ENCODE results near the gene GBE1.
A peak's percentile ranks its signal among the peaks of the same experiment; 100 is the strongest.
"Not testable (repeated sequence)": the region's sequence is repeated elsewhere in the genome, so short reads cannot be mapped to it uniquely, and the experiment has no call there.

Gene GBE1

DNA sequence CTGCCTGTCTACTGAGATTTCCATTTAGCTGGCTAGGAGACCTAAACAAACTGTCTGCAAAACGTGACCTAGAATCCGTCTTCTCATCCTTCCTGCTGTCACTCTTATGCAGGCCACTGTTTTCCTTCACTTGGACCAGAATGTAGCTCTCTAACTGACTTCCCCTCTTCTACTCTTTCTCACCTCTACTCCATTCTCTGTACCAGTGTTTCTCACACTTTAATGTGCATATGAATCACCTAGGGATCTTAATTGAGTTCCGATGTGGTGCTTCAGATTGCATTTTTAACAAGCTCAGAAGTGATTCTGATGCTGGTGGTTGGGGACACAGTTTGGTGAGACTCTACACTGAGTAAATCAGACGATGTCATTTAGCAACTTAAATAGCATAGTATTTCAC is 1.6 kb upstream of the GBE1 start:
- in situ Hi-C loops (cut with HindIII; ENCODE audit: low pct_ligation_motif_present, low sequenced_read_pairs) = no loop called here
- Histone ChIP-seq H3K36me3 (replicated peaks) (no peaks in the 10 kb centered on the region), H3K27me3 (replicated peaks) (no peaks in the 10 kb centered on the region), H3K27ac (no peak overlapping the region), H3K4me3 (ENCODE audit: low read depth, low read length) (no peak overlapping the region)
- TF ChIP-seq, protein P1, sequence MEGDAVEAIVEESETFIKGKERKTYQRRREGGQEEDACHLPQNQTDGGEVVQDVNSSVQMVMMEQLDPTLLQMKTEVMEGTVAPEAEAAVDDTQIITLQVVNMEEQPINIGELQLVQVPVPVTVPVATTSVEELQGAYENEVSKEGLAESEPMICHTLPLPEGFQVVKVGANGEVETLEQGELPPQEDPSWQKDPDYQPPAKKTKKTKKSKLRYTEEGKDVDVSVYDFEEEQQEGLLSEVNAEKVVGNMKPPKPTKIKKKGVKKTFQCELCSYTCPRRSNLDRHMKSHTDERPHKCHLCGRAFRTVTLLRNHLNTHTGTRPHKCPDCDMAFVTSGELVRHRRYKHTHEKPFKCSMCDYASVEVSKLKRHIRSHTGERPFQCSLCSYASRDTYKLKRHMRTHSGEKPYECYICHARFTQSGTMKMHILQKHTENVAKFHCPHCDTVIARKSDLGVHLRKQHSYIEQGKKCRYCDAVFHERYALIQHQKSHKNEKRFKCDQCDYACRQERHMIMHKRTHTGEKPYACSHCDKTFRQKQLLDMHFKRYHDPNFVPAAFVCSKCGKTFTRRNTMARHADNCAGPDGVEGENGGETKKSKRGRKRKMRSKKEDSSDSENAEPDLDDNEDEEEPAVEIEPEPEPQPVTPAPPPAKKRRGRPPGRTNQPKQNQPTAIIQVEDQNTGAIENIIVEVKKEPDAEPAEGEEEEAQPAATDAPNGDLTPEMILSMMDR (IDR thresholded peaks at IDR 0.05; ENCODE audit: low read depth, low read length, missing control alignments) = no peak
- no peak for DNase-seq

GRCh38 chr3:81761904-81762580 is 597 bp upstream of the GBE1 start:
- no peak for DNase-seq
- H3K27me3 ChIP-seq (replicated peaks) = no peaks in the 10 kb centered on the region
- H3K4me3 ChIP-seq (ENCODE audit: low read depth, low read length) = peak overlapping the region; percentile 76
- H3K36me3 ChIP-seq (replicated peaks) = no peaks in the 10 kb centered on the region
- TF ChIP-seq, protein P1 (IDR thresholded peaks at IDR 0.05; ENCODE audit: low read depth, low read length, missing control alignments) = no peak
- H3K27ac ChIP-seq = peak overlapping the region; percentile 94
- in situ Hi-C loops (cut with HindIII; ENCODE audit: low pct_ligation_motif_present, low sequenced_read_pairs) = no loop called here

- in situ Hi-C loops (cut with HindIII; ENCODE audit: low pct_ligation_motif_present, low sequenced_read_pairs) = no loop called here
- TF ChIP-seq, protein P1 (IDR thresholded peaks at IDR 0.05; ENCODE audit: low read depth, low read length, missing control alignments) = no peak
- Histone ChIP-seq H3K4me3 (ENCODE audit: low read depth, low read length) (peak overlapping the region; percentile 76), H3K27ac (peak overlapping the region; percentile 94), H3K27me3 (replicated peaks) (no peaks in the 10 kb centered on the region), H3K36me3 (replicated peaks) (no peaks in the 10 kb centered on the region)
- DNase-seq = no peak
These were observed 1.2 kb downstream of the GBE1 start for GRCh38 chr3:81760215-81760614.

DNA sequence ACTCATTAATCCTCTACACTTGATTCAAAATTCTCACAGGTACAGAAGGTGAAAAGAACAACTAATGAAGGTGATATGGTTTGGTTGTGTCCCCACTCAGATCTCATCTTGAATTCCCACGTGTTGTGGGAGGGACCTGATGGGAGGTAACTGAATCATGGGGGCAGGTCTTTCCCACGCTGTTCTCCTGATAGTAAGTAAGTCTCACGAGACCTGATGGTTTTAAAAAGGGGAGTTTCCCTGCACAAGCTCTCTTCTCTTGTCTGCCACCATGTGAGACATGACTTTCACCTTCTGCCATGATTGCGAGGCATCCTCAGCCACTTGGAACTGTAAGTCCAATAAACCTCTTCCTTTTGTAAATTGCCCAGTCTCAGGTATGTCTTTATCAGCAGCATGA is 2.7 kb downstream of the GBE1 start:
- H3K27ac ChIP-seq; in situ Hi-C loops (cut with HindIII; ENCODE audit: low pct_ligation_motif_present, low sequenced_read_pairs); H3K36me3 ChIP-seq (replicated peaks); DNase-seq; H3K27me3 ChIP-seq (replicated peaks); H3K4me3 ChIP-seq (ENCODE audit: low read depth, low read length): not testable (repeated sequence)

DNA sequence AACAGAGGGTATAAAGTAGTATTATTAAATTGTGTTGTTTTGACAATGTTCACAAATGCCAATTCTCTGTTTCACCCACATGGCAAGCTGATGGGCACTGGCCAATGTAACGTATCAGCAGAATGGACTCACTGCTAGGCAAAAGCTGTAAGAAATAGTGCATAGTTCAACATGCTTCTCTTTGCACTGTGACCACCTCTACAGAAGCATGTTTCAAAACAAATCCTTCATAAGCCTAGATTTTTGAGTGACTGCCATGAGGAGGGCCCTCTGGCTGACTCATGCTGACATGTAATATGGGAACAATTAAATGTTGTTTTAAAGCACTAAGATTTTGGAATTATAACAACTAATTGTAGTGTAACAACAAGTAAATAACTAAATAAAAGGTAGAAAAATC is 3.2 kb downstream of the GBE1 start:
- Histone ChIP-seq H3K4me3 (ENCODE audit: low read depth, low read length) (no peak overlapping the region), H3K27me3 (replicated peaks) (no peaks in the 10 kb centered on the region), H3K36me3 (replicated peaks) (no peaks in the 10 kb centered on the region), H3K27ac (no peak overlapping the region)
- peak; percentile 51 for DNase-seq
- TF ChIP-seq, protein P1 (IDR thresholded peaks at IDR 0.05; ENCODE audit: low read depth, low read length, missing control alignments) = no peak
- in situ Hi-C loops (cut with HindIII; ENCODE audit: low pct_ligation_motif_present, low sequenced_read_pairs) = no loop called here

GRCh38 chr3:81753416-81754027 is 7.9 kb downstream of the GBE1 start:
- in situ Hi-C loops (cut with HindIII; ENCODE audit: low pct_ligation_motif_present, low sequenced_read_pairs) = no loop called here
- Histone ChIP-seq H3K36me3 (replicated peaks) (no peaks in the 10 kb centered on the region), H3K27me3 (replicated peaks) (no peaks in the 10 kb centered on the region), H3K27ac (no peak overlapping the region), H3K4me3 (ENCODE audit: low read depth, low read length) (no peak overlapping the region)
- TF ChIP-seq, protein P1 (IDR thresholded peaks at IDR 0.05; ENCODE audit: low read depth, low read length, missing control alignments) = no peak
- DNase-seq = no peak
